Left ventricle myocardium inferior (tissue), 1 donor: ENCODE results near the gene DCT. TPM values are rescaled to one million over a fixed set of nuclear protein-coding genes. Genes with fewer than 3 reads are reported as not detected.

Source experiments
- DNase-seq: peaks from one replicate; pipeline ENCODE4 v3.0.0-alpha.2; 2020
- H3K27ac ChIP-seq: fragments of 200-600 bp; replicated peaks from 2 replicates; pipeline ENCODE4 v1.8.0; 2021
- H3K27me3 ChIP-seq: fragments of 200-600 bp; 2 replicates; pipeline ENCODE4 v1.8.0; 2021; ENCODE audit warnings: low read depth
- H3K36me3 ChIP-seq: fragments of 200-600 bp; 2 replicates; pipeline ENCODE4 v1.8.0; 2021
- H3K4me1 ChIP-seq: fragments of 200-600 bp; 2 replicates; pipeline ENCODE4 v1.8.0; 2021
- H3K4me3 ChIP-seq: fragments of 200-600 bp; 2 replicates; pipeline ENCODE4 v1.8.0; 2021; ENCODE audit warnings: mild to moderate bottlenecking, moderate library complexity
- H3K9me3 ChIP-seq: fragments of 200-600 bp; replicated peaks from 2 replicates; pipeline ENCODE4 v1.8.0; 2021
- intact Hi-C: fragments of 100-400 bp; cut with micrococcal nuclease; formaldehyde crosslinking; loops from one replicate; pipeline ENCODE4 v1.11.0; 2022
- total RNA-seq: library from RNA; stranded (reverse); fragmentation: NEBNext Ultra II Directional; extraction: Animal tissue kit (Norgen Biotek cat#: 25700); gene quantifications from one replicate; pipeline ENCODE4 v1.2.1, GENCODE V29; 2021
- TF ChIP-seq, protein P1 (sequence below): fragments of 200-600 bp; IDR thresholded peaks from 2 replicates; pipeline ENCODE4 v1.8.0; 2021; ENCODE audit warnings: antibody characterized with exemption, mild to moderate bottlenecking, borderline replicate concordance
- donor health status: DM: no; HTN: yes; CAD: no; lungs with severe emphysema.

The DCT gene
- total RNA-seq, 1 donor from 2014 or later = 0.16 TPM

DNA sequence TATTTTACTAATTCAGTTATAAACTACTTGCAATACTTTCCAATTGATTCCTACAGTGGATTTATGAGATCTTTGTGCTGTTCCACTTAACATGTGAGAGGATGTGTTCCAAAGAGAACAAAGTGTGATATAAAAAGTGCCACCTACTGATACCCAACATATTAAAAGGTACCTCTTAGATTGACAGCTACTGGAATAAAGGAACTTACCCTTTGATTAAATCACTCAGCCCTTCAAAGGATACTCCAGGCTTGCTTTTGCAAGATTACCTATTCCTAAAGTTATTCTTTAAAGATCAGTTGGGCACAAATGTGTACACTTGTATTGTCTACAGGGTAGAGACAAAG is 65.9 kb downstream of the DCT start:
- no peak overlapping the region for H3K27ac ChIP-seq
- peaks cover 9% of the 10 kb centered on the region for H3K9me3 ChIP-seq
- H3K27me3 ChIP-seq = peaks cover 9% of the 10 kb centered on the region
- intact Hi-C loops = no loop called here
- no peaks in the 10 kb centered on the region for H3K36me3 ChIP-seq
- H3K4me3 ChIP-seq = no peak overlapping the region
- peaks cover 16% of the 10 kb centered on the region for H3K4me1 ChIP-seq
- no peak for DNase-seq
- TF ChIP-seq, protein P1, sequence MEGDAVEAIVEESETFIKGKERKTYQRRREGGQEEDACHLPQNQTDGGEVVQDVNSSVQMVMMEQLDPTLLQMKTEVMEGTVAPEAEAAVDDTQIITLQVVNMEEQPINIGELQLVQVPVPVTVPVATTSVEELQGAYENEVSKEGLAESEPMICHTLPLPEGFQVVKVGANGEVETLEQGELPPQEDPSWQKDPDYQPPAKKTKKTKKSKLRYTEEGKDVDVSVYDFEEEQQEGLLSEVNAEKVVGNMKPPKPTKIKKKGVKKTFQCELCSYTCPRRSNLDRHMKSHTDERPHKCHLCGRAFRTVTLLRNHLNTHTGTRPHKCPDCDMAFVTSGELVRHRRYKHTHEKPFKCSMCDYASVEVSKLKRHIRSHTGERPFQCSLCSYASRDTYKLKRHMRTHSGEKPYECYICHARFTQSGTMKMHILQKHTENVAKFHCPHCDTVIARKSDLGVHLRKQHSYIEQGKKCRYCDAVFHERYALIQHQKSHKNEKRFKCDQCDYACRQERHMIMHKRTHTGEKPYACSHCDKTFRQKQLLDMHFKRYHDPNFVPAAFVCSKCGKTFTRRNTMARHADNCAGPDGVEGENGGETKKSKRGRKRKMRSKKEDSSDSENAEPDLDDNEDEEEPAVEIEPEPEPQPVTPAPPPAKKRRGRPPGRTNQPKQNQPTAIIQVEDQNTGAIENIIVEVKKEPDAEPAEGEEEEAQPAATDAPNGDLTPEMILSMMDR = no peak

DNA sequence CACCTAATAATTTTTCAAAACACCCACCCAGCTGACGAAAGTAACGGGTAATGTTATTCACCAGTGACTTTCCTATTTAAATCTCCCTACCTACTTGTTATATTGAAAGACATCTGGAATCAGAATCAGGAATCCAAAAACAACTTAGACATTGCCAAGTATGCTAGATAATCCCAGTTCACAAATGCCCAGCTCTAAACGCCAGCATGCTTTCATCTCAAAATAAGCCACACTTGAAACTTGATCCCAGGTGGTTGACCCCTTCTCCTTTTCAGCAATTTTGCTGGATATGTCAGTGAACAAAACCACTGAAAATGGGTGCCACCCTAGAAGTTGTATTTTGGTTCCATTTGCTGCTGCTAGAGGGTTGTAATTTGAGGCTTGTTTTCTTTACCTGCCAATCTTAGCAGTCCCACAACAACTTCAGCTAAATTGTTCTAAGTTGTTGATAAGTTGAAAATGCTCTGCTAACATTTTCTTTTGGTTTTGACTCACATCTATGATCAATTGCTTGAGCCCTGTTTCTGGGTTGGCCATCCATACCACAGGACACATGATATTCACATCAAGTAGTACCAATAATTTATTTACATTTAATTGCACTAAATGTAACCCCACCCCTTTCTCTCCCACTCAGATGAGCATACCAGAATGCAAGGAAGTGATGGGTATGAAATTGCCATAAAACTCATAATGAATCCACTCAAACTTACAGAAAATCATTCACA is 66.4 kb downstream of the DCT start:
- TF ChIP-seq, protein P1 = no peak
- H3K27ac ChIP-seq = no peak overlapping the region
- peaks cover 5% of the 10 kb centered on the region for H3K27me3 ChIP-seq
- no peak overlapping the region for H3K4me3 ChIP-seq
- peaks cover 9% of the 10 kb centered on the region for H3K9me3 ChIP-seq
- no peaks in the 10 kb centered on the region for H3K36me3 ChIP-seq
- intact Hi-C loops = no loop called here
- H3K4me1 ChIP-seq = peaks cover 16% of the 10 kb centered on the region
- no peak for DNase-seq

DNA sequence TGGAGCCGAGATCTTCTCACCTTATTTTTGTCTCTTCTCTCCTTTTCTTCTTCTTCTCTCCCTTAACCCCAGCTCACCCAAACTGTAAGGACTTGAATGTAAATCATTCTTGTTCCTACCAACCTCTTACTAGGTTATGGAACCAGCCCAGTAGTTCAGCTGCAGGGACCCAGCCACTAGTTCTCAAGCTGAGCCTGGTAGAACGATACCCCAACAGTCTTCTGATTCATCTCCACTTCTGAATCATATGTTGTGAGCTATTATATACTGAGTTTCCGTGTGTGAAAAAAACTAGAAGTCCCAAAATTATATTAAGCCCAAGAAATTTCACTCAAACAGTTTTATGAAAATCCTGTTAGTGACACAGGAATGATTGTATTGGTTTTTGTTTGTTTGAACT is 67.7 kb downstream of the DCT start:
- intact Hi-C loops = no loop called here
- TF ChIP-seq, protein P1 = no peak
- peaks cover 16% of the 10 kb centered on the region for H3K4me1 ChIP-seq
- H3K9me3 ChIP-seq = no peaks in the 10 kb centered on the region
- H3K36me3 ChIP-seq = no peaks in the 10 kb centered on the region
- no peak overlapping the region for H3K27ac ChIP-seq
- no peak overlapping the region for H3K4me3 ChIP-seq
- no peaks in the 10 kb centered on the region for H3K27me3 ChIP-seq
- no peak for DNase-seq

DNA sequence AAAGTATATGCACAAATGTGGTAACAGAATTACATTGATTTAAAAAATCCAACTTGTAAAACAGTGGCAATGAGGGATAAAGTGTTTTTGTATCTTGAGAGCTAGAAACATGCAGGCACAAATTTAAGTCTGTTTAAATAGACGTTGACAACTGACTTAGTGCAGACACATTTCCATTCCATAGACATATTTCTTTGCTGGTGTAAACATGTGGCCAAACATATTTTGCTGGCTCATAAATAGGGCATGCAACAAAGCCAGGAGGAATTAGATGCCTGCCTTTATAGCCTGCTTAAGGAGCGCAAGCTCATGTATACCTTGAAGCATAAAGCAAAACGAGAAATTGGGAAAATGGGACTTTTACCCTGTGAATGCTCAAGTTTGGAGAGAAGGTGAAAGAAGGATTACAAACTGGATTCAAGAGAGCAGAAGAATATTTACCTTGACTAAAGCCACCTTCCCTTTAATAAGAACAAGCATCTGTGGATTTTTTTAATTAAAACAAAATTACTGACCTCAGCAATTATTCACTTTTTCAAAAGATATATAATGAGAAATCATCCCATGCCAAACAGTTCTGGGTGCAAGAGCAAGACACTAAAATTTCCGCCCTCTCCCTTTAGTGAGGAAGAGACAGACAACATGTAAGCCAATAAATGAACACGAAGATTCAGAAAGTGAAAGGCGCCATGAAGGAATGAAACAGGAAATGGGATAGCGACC is 71.0 kb downstream of the DCT start:
- no peak overlapping the region for H3K4me3 ChIP-seq
- intact Hi-C loops = no loop called here
- H3K27me3 ChIP-seq = no peaks in the 10 kb centered on the region
- TF ChIP-seq, protein P1 = no peak
- H3K9me3 ChIP-seq = no peaks in the 10 kb centered on the region
- peaks cover 10% of the 10 kb centered on the region for H3K4me1 ChIP-seq
- no peaks in the 10 kb centered on the region for H3K36me3 ChIP-seq
- H3K27ac ChIP-seq = no peak overlapping the region
- no peak for DNase-seq

DNA sequence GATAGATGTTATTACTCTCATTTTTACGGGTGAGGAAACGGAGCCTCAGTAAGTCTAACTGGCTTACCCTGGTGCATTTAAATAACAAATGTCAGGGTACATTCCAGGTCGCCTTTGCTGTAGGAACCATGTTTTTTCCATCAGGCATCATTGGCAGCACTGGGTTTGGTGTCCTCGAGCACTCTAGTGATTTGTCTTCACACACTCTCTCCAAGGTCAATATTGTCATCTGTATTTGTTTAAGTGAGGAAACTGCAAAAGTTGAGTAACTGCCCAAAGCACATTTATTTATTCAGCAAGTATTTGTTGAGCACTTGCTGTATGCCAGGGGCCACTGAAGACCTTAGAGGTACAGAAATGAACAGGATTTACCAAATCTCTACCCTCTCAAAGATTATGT is 78.6 kb downstream of the DCT start:
- intact Hi-C loops = no loop called here

More for the DNA sequence above, 78.6 kb downstream of the DCT start:
- TF ChIP-seq, protein P1 = no peak
- H3K36me3 ChIP-seq = no peaks in the 10 kb centered on the region
- no peaks in the 10 kb centered on the region for H3K27me3 ChIP-seq
- DNase-seq = no peak
- no peak overlapping the region for H3K4me3 ChIP-seq
- peaks cover 1% of the 10 kb centered on the region for H3K4me1 ChIP-seq
- no peak overlapping the region for H3K27ac ChIP-seq
- H3K9me3 ChIP-seq = no peaks in the 10 kb centered on the region
